HG02763 (cell line): Measurements from ENCODE around the gene MCTP1.
"Not testable (repeated sequence)": the region's sequence is repeated elsewhere in the genome, so short reads cannot be mapped to it uniquely, and the experiment has no call there.

Experiments used
- ATAC-seq: cut with Tn5 transposase; IDR thresholded peaks from one replicate; pipeline ENCODE4 v1.9.1; 2021; ENCODE audit warnings: mild to moderate bottlenecking, moderate library complexity; ENCODE audit not compliant: unreplicated experiment

MCTP1 gene

GRCh38 chr5:95042037-95042436, 242.9 kb downstream of the MCTP1 start:
- ATAC-seq: no peak

GRCh38 chr5:95035891-95036685, 248.8 kb downstream of the MCTP1 start:
- ATAC-seq: no peak

- ATAC-seq: no peak
Observed at GRCh38 chr5:95032801-95033200, 252.1 kb downstream of the MCTP1 start.

- no peak for ATAC-seq
Observed at GRCh38 chr5:95029569-95030366, 255.1 kb downstream of the MCTP1 start.

DNA sequence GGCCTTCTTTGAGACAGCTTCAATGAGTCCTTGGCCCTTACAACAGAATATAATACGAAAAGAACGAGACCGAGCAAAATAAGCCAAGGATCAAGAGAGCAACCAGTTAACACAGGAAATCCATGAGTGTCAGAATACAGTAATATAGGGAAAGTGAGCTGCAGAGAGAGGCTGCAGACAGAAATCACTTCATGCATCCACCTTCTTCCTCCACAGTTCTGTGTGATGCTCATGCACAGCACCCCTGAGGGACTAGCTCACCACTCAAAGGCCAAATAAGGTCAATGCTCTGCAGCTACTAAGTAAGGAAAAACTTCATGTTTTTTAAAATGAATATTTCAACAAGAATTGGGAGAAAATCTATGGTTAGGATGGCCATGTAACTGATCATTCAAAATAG, 257.1 kb downstream of the MCTP1 start:
- ATAC-seq: no peak

- no peak for ATAC-seq
Observed at GRCh38 chr5:95027151-95027721, 257.7 kb downstream of the MCTP1 start.

GRCh38 chr5:95026718-95027117, 258.2 kb downstream of the MCTP1 start:
- ATAC-seq: no peak

GRCh38 chr5:95022967-95023695, 261.8 kb downstream of the MCTP1 start:
- ATAC-seq: peak; percentile 75

- ATAC-seq: no peak
Observed at GRCh38 chr5:95020345-95020744, 264.5 kb downstream of the MCTP1 start.

DNA sequence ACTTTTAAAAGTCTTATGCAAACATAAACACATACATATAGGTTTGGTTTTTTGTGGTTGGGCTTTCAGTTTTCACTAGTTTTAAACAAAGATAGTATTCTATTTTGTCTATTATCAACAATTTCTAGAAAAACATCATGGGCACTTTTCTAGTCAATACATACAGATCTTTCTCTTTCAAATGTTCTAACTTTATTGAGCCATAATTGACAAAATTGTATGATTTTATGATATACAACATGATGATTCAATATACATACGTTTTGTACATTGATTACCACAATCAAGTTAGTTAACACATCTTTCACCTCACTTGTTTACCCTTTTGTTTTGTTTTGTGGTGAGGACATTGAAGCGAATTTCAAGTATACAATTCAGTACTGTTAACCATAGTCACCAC, 265.9 kb downstream of the MCTP1 start:
- no peak for ATAC-seq

GRCh38 chr5:95018511-95018910, 266.4 kb downstream of the MCTP1 start:
- no peak for ATAC-seq

DNA sequence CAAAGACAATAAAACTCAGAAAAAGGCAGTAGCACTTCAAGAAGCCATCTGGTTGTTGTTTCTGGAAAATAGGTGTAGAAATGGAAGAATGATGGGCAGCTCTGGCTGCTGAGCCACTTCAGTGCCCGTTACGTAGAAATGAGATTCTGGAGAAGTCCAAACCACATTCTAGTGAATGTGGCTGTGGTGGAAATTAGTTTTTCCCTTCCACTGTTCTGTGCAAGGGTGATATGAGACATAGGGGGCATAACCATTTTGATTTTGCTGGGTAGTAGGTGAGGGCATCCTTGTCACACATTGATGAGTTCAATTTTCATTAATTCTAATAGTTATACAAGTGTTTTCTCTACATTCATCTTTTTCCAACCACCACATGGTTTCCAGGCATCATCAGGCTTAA, 275.1 kb downstream of the MCTP1 start:
- ATAC-seq: no peak

GRCh38 chr5:95007921-95008597, 276.8 kb downstream of the MCTP1 start:
- peak; percentile 58 for ATAC-seq

DNA sequence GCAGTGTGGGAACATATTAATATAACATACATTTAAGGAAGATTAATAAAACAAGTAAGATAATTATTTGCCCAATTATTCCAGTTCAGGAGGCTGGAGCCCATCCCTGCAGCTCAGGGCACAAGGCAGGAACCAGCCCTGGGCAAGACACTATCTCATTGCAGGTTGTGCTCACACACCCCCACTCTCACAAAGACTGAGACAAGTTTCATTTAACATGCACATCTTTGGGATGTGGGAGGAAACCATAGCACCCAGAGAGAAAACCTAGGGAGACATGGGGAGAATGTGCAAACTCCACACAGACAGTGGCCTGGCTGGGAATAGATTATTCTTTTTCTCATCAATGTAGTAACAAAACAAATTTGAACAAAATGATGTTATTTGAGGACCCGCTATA, 279.1 kb downstream of the MCTP1 start:
- no peak for ATAC-seq

- ATAC-seq: no peak
Observed at GRCh38 chr5:94998670-94999069, 286.2 kb downstream of the MCTP1 start.

- not testable (repeated sequence) for ATAC-seq
Observed at GRCh38 chr5:94994537-94994936, 290.4 kb downstream of the MCTP1 start.

- ATAC-seq: no peak
Observed at GRCh38 chr5:94993491-94993890, 291.4 kb downstream of the MCTP1 start.

DNA sequence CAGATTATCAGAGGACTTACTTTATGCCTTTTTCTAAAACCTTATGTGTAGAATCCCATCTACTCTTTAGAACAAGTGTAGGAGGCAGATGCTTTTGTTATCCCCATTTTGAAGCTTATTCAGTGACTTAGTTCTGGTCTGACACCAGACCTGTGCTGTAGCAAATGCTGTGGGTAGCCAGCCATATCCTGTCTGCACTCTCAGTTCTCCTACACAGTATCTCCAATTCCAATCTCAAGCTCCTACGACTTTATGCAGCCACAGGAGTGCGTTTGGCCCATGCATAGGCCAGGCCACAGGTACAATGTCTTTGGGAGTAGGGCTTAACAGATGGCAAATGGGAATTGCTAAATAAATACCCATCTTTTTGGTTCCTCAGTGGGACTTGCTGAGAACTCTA, 292.6 kb downstream of the MCTP1 start:
- ATAC-seq: peak; percentile 58

DNA sequence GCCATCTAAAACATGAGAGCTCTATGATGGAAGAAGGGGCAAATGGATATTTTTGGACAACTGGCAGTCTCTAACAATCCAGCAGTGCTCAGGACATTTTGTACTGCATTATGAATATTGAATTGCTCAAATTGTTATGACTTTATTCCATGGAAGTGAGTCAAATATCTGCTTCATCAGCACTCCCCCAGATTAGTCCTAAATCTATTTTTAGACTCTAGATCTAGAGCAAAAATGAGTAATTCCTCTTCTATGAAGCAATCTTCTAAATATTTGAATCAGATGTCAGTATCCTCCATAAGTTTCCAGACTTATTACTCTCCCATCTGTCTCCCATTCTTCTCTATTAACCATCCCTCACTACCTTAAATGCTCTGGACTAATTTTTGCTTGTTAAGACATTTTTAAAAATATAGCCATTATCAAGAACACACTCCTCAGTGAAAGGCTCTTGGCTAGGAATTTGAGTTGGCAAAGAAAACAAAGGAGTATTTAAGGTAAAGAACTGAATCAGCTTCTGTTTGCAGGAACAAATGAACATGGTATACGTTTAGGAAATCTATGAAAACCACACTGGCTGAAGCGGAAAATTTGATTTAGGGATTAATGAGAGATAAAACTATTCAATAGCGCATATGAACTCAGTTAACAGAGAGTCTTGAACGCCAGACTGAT, 300.9 kb downstream of the MCTP1 start:
- ATAC-seq: no peak

DNA sequence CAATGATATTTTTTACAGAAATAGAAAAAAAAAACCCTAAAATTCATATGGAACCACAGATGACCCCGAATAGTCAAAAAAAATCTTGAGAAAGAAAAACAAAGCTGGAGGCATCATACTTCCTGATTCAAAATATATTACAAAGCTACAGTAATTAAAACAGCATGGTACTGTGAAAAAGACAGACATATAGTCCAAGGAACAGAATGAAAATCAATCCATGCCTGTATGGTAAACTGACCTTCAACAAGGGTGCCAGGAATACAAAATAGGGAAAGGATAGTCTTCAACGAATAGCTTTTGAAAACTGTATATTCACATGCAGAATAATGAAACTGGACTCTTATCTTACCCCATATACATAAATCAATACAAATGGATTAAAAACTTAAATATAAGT, 307.5 kb downstream of the MCTP1 start:
- ATAC-seq: no peak
